ENCODE measurements around the gene ZMYM4. TPM values are rescaled to one million over a fixed set of nuclear protein-coding genes. Genes with fewer than 3 reads are reported as not detected.

The ZMYM4 gene
- polyA plus RNA-seq, 1 donor (not counting 4 experiments of a cell fraction or from before 2014, with no cell fraction given) = 24.8 TPM

DNA sequence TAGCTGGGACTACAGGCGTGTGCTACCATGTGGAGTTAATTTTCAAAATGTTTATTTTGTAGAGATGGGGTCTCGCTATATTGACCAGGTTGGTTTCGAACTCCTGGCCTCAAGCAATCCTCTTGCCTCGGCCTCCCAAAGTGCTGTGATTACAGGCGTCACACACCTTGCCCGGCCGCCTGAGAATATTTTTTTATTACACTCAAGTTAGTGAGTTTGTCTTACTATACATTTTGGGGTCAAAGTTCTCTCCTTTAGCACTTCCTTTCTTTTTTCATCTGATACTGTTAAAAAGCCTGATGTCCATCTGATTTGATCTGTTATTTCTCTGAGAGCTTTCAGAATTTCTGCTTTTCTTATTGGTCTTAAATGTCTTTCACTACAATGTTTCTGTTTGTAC is 159.9 kb downstream of the ZMYM4 start:
- Histone ChIP-seq H3K27me3 (ENCODE audit: control insufficient read depth, extremely low read depth, insufficient read depth, low read length) (no peaks in the 10 kb centered on the region), H2AFZ (ENCODE audit: control insufficient read depth, low read length) (no peak overlapping the region), H3K9me3 (ENCODE audit: control insufficient read depth, low read depth, low read length) (no peaks in the 10 kb centered on the region), H3K4me1 (ENCODE audit: control insufficient read depth, extremely low read depth, insufficient read depth, low read length) (no peaks in the 10 kb centered on the region), H3K27ac (ENCODE audit: control insufficient read depth, insufficient read depth, low read length) (no peak overlapping the region), H4K20me1 (ENCODE audit: control insufficient read depth, extremely low read depth, insufficient read depth, low read length) (no peaks in the 10 kb centered on the region), H3K4me3 (ENCODE audit: control insufficient read depth in 2 of 3, extremely low read depth in 1 of 3, insufficient read depth in 2 of 3, low read depth in 1 of 3, low read length in 3 of 3) (no peak overlapping the region), H3K9ac (ENCODE audit: control insufficient read depth, extremely low read depth, insufficient read depth, low read length) (no peak overlapping the region), H3K4me2 (ENCODE audit: control insufficient read depth, extremely low read depth, insufficient read depth, low read depth, low read length) (no peak overlapping the region), H3K79me2 (ENCODE audit: control insufficient read depth, insufficient read depth, low read length) (no peaks in the 10 kb centered on the region), H3K9me1 (ENCODE audit: control insufficient read depth, extremely low read depth, insufficient read depth, low read length) (no peaks in the 10 kb centered on the region), H3K36me3 (ENCODE audit: control insufficient read depth in 2 of 2, extremely low read depth in 1 of 2, insufficient read depth in 2 of 2, low read length in 2 of 2) (peaks cover 5% of the 10 kb centered on the region in 2 experiments)
- DNase-seq (ENCODE audit: low read depth, low spot score) (no peak), FAIRE-seq (no peak)
- dilution Hi-C loops (cut with MboI; ENCODE audit: extremely low pct_ligation_motif_present, low sequenced_read_pairs) = no loop called here
- no peak for TF ChIP-seq EZH2 (IDR thresholded peaks at IDR 0.05; ENCODE audit: low read length)
- TF ChIP-seq, protein P1, sequence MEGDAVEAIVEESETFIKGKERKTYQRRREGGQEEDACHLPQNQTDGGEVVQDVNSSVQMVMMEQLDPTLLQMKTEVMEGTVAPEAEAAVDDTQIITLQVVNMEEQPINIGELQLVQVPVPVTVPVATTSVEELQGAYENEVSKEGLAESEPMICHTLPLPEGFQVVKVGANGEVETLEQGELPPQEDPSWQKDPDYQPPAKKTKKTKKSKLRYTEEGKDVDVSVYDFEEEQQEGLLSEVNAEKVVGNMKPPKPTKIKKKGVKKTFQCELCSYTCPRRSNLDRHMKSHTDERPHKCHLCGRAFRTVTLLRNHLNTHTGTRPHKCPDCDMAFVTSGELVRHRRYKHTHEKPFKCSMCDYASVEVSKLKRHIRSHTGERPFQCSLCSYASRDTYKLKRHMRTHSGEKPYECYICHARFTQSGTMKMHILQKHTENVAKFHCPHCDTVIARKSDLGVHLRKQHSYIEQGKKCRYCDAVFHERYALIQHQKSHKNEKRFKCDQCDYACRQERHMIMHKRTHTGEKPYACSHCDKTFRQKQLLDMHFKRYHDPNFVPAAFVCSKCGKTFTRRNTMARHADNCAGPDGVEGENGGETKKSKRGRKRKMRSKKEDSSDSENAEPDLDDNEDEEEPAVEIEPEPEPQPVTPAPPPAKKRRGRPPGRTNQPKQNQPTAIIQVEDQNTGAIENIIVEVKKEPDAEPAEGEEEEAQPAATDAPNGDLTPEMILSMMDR (optimal IDR thresholded peaks at IDR 0.05 in 1 of 3, IDR thresholded peaks at IDR 0.05 in 1 of 3, conservative IDR thresholded peaks at IDR 0.05 in 1 of 3; ENCODE audit: extremely low read depth in 1 of 3, insufficient read depth in 2 of 3, low read length in 3 of 3) = no peak

DNA sequence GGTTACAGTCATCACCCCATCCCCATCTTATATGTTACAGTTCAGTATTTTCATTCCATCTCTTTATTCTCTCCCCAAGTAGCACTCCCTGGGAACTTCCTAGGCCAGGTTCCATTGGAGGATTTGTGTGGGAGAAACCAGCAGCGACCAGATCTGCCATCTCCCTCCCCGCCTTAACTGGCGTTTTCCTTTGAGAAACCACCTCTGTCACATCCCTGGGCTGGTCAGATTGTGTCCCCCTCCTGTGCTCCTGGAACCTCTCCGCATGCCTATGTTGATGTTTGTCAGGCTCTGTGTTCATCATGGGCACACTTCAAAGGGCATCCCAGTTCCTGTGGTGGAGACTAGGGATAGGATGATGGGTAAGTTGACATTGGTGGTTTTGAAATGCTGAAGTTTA is 162.3 kb downstream of the ZMYM4 start:
- H3K4me2 ChIP-seq (ENCODE audit: control insufficient read depth, extremely low read depth, insufficient read depth, low read depth, low read length) = no peak overlapping the region
- dilution Hi-C loops (cut with MboI; ENCODE audit: extremely low pct_ligation_motif_present, low sequenced_read_pairs) = no loop called here
- no peak overlapping the region for H3K9ac ChIP-seq (ENCODE audit: control insufficient read depth, extremely low read depth, insufficient read depth, low read length)
- no peaks in the 10 kb centered on the region for H3K4me1 ChIP-seq (ENCODE audit: control insufficient read depth, extremely low read depth, insufficient read depth, low read length)
- H2AFZ ChIP-seq (ENCODE audit: control insufficient read depth, low read length) = no peak overlapping the region
- no peaks in the 10 kb centered on the region for H3K27me3 ChIP-seq (ENCODE audit: control insufficient read depth, extremely low read depth, insufficient read depth, low read length)
- H3K4me3 ChIP-seq (ENCODE audit: control insufficient read depth in 2 of 3, extremely low read depth in 1 of 3, insufficient read depth in 2 of 3, low read depth in 1 of 3, low read length in 3 of 3) = no peak overlapping the region
- H3K36me3 ChIP-seq (ENCODE audit: control insufficient read depth in 2 of 2, extremely low read depth in 1 of 2, insufficient read depth in 2 of 2, low read length in 2 of 2) = peaks cover 5 to 7% of the 10 kb centered on the region in 2 experiments
- no peaks in the 10 kb centered on the region for H3K79me2 ChIP-seq (ENCODE audit: control insufficient read depth, insufficient read depth, low read length)
- no peak overlapping the region for H3K27ac ChIP-seq (ENCODE audit: control insufficient read depth, insufficient read depth, low read length)
- H4K20me1 ChIP-seq (ENCODE audit: control insufficient read depth, extremely low read depth, insufficient read depth, low read length) = no peaks in the 10 kb centered on the region
- no peaks in the 10 kb centered on the region for H3K9me3 ChIP-seq (ENCODE audit: control insufficient read depth, low read depth, low read length)
- no peaks in the 10 kb centered on the region for H3K9me1 ChIP-seq (ENCODE audit: control insufficient read depth, extremely low read depth, insufficient read depth, low read length)
- DNase-seq (ENCODE audit: low read depth, low spot score) = no peak
- TF ChIP-seq, protein P1 (optimal IDR thresholded peaks at IDR 0.05 in 1 of 3, IDR thresholded peaks at IDR 0.05 in 1 of 3, conservative IDR thresholded peaks at IDR 0.05 in 1 of 3; ENCODE audit: extremely low read depth in 1 of 3, insufficient read depth in 2 of 3, low read length in 3 of 3) = no peak
- TF ChIP-seq EZH2 (IDR thresholded peaks at IDR 0.05; ENCODE audit: low read length) = no peak
- FAIRE-seq = no peak
